Liver (tissue), 9 donors: ENCODE results near the gene SWI5. TPM values are rescaled to one million over a fixed set of nuclear protein-coding genes. Genes with fewer than 3 reads are reported as not detected.

Experiments
- DNase-seq: peaks from one replicate; pipeline ENCODE4 v3.0.0-alpha.2; 2017; ENCODE audit warnings: low spot score
- H3K27ac ChIP-seq, 2 donors: one replicate each; pipeline ENCODE4 v1.7.0; 2013; ENCODE audit warnings: inconsistent platforms in 2 of 2, low read length in 2 of 2, control low read depth in 1 of 2, low read depth in 1 of 2, mild to moderate bottlenecking in 1 of 2
- H3K27me3 ChIP-seq, 4 donors: one replicate each; pipeline versions ENCODE4 v1.6.1 to v1.7.0; 2013; ENCODE audit warnings: low read length in 3 of 4, inconsistent platforms in 1 of 4, mild to moderate bottlenecking in 1 of 4, moderate library complexity in 1 of 4; ENCODE audit not compliant: control insufficient read depth in 4 of 4, insufficient read depth in 4 of 4
- H3K36me3 ChIP-seq, 4 donors: one replicate each; pipeline versions ENCODE4 v1.6.1 to v1.7.0; 2013; ENCODE audit warnings: low read length in 3 of 4, mild to moderate bottlenecking in 3 of 4, low read depth in 1 of 4, moderate library complexity in 1 of 4; ENCODE audit not compliant: control insufficient read depth in 4 of 4, insufficient read depth in 3 of 4
- H3K4me1 ChIP-seq, 4 donors: one replicate each; pipeline versions ENCODE4 v1.6.1 to v1.7.0; 2013; ENCODE audit warnings: low read length in 3 of 4, mild to moderate bottlenecking in 3 of 4, moderate library complexity in 1 of 4; ENCODE audit not compliant: control insufficient read depth in 4 of 4, insufficient read depth in 4 of 4
- H3K4me3 ChIP-seq, 3 donors: one replicate each; pipeline versions ENCODE4 v1.6.1 to v1.7.0; 2013; ENCODE audit warnings: low read length in 3 of 3, control low read depth in 1 of 3, low read depth in 1 of 3, mild to moderate bottlenecking in 1 of 3
- H3K9ac ChIP-seq, 2 donors: one replicate each; pipeline ENCODE4 v1.7.0; 2013; ENCODE audit warnings: low read length in 2 of 2, mild to moderate bottlenecking in 2 of 2, moderate library complexity in 2 of 2, control low read depth in 1 of 2, low read depth in 1 of 2
- H3K9me3 ChIP-seq, 4 donors: one replicate each; pipeline versions ENCODE4 v1.6.1 to v1.7.0; 2013; ENCODE audit warnings: low read length in 3 of 4; ENCODE audit not compliant: control insufficient read depth in 4 of 4
- FOXA1 ChIP-seq: IDR thresholded peaks from 2 replicates; pipeline ENCODE4 v1.6.1; 2016; ENCODE audit warnings: antibody characterized with exemption
- GABPA ChIP-seq, 2 donors: IDR thresholded peaks in 1 of 2; conservative IDR thresholded peaks in 1 of 2; 2 replicates each; pipeline ENCODE4 v1.6.1; 2016; ENCODE audit warnings: antibody characterized with exemption in 2 of 2, mild to moderate bottlenecking in 1 of 2, moderate library complexity in 1 of 2
- HNF4A ChIP-seq, 2 donors: conservative IDR thresholded peaks; 2 replicates each; pipeline ENCODE4 v1.6.1; 2016; ENCODE audit warnings: antibody characterized with exemption in 2 of 2, mild to moderate bottlenecking in 2 of 2
- HNF4G ChIP-seq: IDR thresholded peaks from 2 replicates; pipeline ENCODE4 v1.6.1; 2016; ENCODE audit warnings: antibody characterized with exemption
- NR2F2 ChIP-seq: IDR thresholded peaks from 2 replicates; pipeline ENCODE4 v1.6.1; 2016; ENCODE audit warnings: antibody characterized with exemption
- RAD21 ChIP-seq, 2 donors: IDR thresholded peaks; 2 replicates each; pipeline ENCODE4 v1.6.1; 2016; ENCODE audit warnings: antibody characterized with exemption in 2 of 2, mild to moderate bottlenecking in 2 of 2
- RXRA ChIP-seq, 2 donors: IDR thresholded peaks; 2 replicates each; pipeline ENCODE4 v1.6.1; 2017 to 2018; ENCODE audit warnings: antibody characterized with exemption in 2 of 2, mild to moderate bottlenecking in 1 of 2
- TAF1 ChIP-seq: conservative IDR thresholded peaks from 2 replicates; pipeline ENCODE4 v1.6.1; 2016; ENCODE audit warnings: antibody characterized with exemption, mild to moderate bottlenecking
- YY1 ChIP-seq: IDR thresholded peaks from 2 replicates; pipeline ENCODE4 v1.6.1; 2016; ENCODE audit warnings: antibody characterized with exemption, mild to moderate bottlenecking
- WGBS: extraction: QIAGEN DNeasy Blood & Tissue Kit; methylation state at CpG from one replicate; pipeline ENCODE4 v1.1.7; 2013; 5-methylcytosine and 5-hydroxymethylcytosine counted together
- polyA plus RNA-seq, 2 donors: library from polyadenylated mRNA; stranded (reverse) in 1 of 2; unstranded in 1 of 2; fragments of 200-250 nt in 1 of 2; fragments of >200 nt in 1 of 2; fragmentation: Nextera tagmentation in 1 of 2; extraction: Ambion mirVana in 1 of 2; gene quantifications; one replicate each; pipeline versions ENCODE4 v1.2.1 to v1.2.3, GENCODE V29; 2013 to 2015
- total RNA-seq, 2 donors: library from RNA; depleted of rRNA; stranded (reverse); fragments of >200 nt; gene quantifications; one replicate each; pipeline ENCODE4 v1.2.3, GENCODE V29; 2014
- TF ChIP-seq, protein P1 (sequence below): IDR thresholded peaks from 2 replicates; pipeline ENCODE4 v1.6.1; 2016; ENCODE audit warnings: antibody characterized with exemption
- TF ChIP-seq, protein P2 (sequence below): IDR thresholded peaks from 2 replicates; pipeline ENCODE4 v1.6.1; 2016; ENCODE audit warnings: antibody characterized with exemption, mild to moderate bottlenecking
- donor health status: healthy.
- donor health status: healthy.
- donor health status: healthy.
- donor health status: healthy.
- donor health status: healthy.

The SWI5 gene
- total and polyA plus RNA-seq, 4 donors, result 10.7 to 34.0 (median 16.2) TPM

DNA sequence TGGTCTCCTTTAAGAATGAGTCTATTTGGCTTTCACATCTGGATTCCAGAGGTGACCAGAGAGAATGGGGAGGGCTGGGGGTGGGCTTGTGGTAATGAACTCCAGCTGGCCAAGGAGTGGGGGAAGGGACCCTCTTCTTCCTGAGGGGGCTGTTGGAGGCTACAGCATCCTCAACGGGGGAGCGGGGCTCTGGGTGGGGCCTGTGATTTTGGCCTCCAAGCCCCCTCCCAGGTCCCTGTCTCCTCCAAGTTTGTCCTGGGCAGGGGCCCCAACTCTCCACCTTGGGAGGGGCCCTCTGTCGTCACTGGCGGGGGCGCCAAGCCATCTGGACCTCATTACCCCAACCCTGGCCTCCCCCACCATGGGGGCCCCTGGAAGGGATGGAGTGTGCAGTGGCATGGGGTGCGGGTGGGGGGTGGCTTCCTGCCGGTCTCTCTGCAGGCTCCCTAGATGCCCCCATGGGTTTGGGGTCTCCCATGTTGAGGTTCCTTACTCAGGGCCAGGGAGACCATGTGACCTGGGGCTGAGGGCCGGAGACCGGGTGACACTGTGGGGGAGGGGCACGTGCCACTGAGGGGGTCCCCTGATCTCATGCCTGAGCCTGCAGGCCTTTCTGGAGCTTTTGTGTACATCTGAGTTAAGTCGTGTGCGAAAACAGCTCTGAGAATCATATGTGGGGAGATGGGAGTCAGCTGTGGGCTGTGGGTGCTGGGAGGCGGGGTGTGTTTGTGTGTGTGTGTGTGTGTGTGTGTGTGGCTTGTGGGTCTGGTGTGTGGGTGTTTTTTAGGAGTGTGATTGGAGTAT is 32.7 kb upstream of the SWI5 start:
- Histone ChIP-seq H3K4me3 (no peak overlapping the region), H3K27ac (no peak overlapping the region), H3K36me3 (no peaks in the 10 kb centered on the region), H3K9ac (no peak overlapping the region), H3K27me3 (no peaks in the 10 kb centered on the region), H3K9me3 (no peaks in the 10 kb centered on the region), H3K4me1 (peaks cover 0 to 5% (median under 1%) of the 10 kb centered on the region in 4 donors)
- DNase-seq, result no peak
- 75% methylated on average over 13 of the region's 13 CpGs for WGBS
- TF ChIP-seq RAD21 (IDR thresholded peaks at IDR 0.05) (no peak), NR2F2 (no peak), GABPA (IDR thresholded peaks at IDR 0.05 in 1 of 2, conservative IDR thresholded peaks at IDR 0.05 in 1 of 2) (no peak), HNF4G (no peak), TAF1 (no peak), RXRA (IDR thresholded peaks at IDR 0.05) (no peak), FOXA1 (no peak), HNF4A (conservative IDR thresholded peaks at IDR 0.05) (no peak), YY1 (no peak)
- TF ChIP-seq, protein P1, sequence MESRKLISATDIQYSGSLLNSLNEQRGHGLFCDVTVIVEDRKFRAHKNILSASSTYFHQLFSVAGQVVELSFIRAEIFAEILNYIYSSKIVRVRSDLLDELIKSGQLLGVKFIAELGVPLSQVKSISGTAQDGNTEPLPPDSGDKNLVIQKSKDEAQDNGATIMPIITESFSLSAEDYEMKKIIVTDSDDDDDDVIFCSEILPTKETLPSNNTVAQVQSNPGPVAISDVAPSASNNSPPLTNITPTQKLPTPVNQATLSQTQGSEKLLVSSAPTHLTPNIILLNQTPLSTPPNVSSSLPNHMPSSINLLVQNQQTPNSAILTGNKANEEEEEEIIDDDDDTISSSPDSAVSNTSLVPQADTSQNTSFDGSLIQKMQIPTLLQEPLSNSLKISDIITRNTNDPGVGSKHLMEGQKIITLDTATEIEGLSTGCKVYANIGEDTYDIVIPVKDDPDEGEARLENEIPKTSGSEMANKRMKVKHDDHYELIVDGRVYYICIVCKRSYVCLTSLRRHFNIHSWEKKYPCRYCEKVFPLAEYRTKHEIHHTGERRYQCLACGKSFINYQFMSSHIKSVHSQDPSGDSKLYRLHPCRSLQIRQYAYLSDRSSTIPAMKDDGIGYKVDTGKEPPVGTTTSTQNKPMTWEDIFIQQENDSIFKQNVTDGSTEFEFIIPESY, result no peak
- TF ChIP-seq, protein P2, sequence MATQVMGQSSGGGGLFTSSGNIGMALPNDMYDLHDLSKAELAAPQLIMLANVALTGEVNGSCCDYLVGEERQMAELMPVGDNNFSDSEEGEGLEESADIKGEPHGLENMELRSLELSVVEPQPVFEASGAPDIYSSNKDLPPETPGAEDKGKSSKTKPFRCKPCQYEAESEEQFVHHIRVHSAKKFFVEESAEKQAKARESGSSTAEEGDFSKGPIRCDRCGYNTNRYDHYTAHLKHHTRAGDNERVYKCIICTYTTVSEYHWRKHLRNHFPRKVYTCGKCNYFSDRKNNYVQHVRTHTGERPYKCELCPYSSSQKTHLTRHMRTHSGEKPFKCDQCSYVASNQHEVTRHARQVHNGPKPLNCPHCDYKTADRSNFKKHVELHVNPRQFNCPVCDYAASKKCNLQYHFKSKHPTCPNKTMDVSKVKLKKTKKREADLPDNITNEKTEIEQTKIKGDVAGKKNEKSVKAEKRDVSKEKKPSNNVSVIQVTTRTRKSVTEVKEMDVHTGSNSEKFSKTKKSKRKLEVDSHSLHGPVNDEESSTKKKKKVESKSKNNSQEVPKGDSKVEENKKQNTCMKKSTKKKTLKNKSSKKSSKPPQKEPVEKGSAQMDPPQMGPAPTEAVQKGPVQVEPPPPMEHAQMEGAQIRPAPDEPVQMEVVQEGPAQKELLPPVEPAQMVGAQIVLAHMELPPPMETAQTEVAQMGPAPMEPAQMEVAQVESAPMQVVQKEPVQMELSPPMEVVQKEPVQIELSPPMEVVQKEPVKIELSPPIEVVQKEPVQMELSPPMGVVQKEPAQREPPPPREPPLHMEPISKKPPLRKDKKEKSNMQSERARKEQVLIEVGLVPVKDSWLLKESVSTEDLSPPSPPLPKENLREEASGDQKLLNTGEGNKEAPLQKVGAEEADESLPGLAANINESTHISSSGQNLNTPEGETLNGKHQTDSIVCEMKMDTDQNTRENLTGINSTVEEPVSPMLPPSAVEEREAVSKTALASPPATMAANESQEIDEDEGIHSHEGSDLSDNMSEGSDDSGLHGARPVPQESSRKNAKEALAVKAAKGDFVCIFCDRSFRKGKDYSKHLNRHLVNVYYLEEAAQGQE, result no peak

DNA sequence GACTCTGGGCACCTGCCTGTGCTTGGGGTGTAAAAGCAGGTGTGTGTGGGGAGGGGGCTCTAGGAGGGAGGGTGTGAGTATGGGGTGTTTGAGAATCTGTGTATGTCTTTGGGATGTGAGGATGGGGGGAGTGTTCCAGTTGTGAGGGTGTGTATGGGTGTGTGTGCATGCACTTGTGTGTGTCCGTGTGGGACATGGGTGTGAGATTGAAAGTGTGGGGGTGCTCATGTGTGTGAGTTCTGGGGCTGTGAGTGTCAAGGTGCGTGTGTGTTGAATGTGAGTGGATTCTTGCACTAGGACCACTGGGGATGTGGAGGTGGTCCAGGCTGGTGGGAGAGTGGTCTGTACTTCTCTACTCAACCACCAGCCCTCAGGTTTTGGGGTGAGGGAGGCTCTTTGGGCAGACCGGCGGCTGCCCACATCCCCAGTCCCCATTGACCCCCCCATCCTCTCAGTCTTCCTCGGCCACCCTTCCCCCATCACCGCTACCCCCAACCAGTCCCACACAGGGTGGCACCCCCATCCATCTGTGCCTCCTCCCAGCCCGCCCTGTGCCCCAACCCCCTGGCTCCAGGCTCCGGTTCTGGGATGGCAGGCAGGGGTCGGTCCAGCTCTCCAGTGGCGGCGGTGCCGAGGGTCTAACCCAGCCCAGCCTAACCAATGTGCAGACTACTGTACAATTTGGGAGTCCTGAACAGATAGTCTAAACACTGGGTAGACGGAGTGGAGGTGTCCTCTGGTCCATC is 31.8 kb upstream of the SWI5 start:
- no peak overlapping the region for H3K27ac ChIP-seq
- no peak overlapping the region for H3K4me3 ChIP-seq
- 62% methylated on average over 13 of the region's 13 CpGs for WGBS
- H3K36me3 ChIP-seq, result no peaks in the 10 kb centered on the region
- TF ChIP-seq, protein P2, result no peak
- no peak for DNase-seq
- no peaks in the 10 kb centered on the region for H3K27me3 ChIP-seq
- no peak overlapping the region for H3K9ac ChIP-seq
- H3K9me3 ChIP-seq, result no peaks in the 10 kb centered on the region
- H3K4me1 ChIP-seq, result peaks cover 0 to 5% (median under 1%) of the 10 kb centered on the region in 4 donors
